Nephron (organoid): ENCODE results near the gene FTCD.

Source experiments
- H3K27ac Mint-ChIP-seq, 3 experiments: 2 replicates each; pipeline ENCODE4 v1.8.0; 2020; ENCODE audit warnings: mixed read lengths in 3 of 3, mild to moderate bottlenecking in 2 of 3, moderate library complexity in 1 of 3
- H3K27me3 Mint-ChIP-seq: 2 replicates; pipeline ENCODE4 v1.8.0; 2021; ENCODE audit warnings: low read depth, mild to moderate bottlenecking, moderate library complexity, mixed read lengths
- H3K36me3 Mint-ChIP-seq: 2 replicates; pipeline ENCODE4 v1.8.0; 2020; ENCODE audit warnings: low read depth, mixed read lengths
- H3K4me1 Mint-ChIP-seq: 2 replicates; pipeline ENCODE4 v1.8.0; 2020; ENCODE audit warnings: mixed read lengths
- H3K4me3 Mint-ChIP-seq, 3 experiments: 2 replicates each; pipeline ENCODE4 v1.8.0; 2020; ENCODE audit warnings: mild to moderate bottlenecking in 3 of 3, mixed read lengths in 3 of 3, moderate library complexity in 2 of 3
- H3K9me3 Mint-ChIP-seq: 2 replicates; pipeline ENCODE4 v1.8.0; 2020; ENCODE audit warnings: mixed read lengths
- CTCF ChIP-seq, 3 experiments: fragments of 200-600 bp; sonication (generic); IDR thresholded peaks; one replicate each; pipeline ENCODE4 v1.5.0; 2021; ENCODE audit warnings: antibody characterized with exemption in 3 of 3; ENCODE audit not compliant: unreplicated experiment in 3 of 3

FTCD gene

GRCh38 chr21:46100020-46100419 is 55.4 kb downstream of the FTCD start:
- no peak for TF ChIP-seq CTCF (IDR thresholded peaks at IDR 0.05; ENCODE audit: unreplicated experiment in 3 of 3)

GRCh38 chr21:46099476-46099875 is 55.9 kb downstream of the FTCD start:
- Mint-ChIP-seq H3K9me3 (peaks cover 40% of the 10 kb centered on the region), H3K4me1 (peaks cover 22% of the 10 kb centered on the region), H3K4me3 (peak overlapping the region; percentile 83 to 88 (median 87)), H3K27ac (no peak overlapping the region), H3K36me3 (peaks cover 47% of the 10 kb centered on the region), H3K27me3 (peaks cover 6% of the 10 kb centered on the region)
- TF ChIP-seq CTCF (IDR thresholded peaks at IDR 0.05; ENCODE audit: unreplicated experiment in 3 of 3): no peak

More at GRCh38 chr21:46100020-46100419, 55.4 kb downstream of the FTCD start:
- H3K36me3 Mint-ChIP-seq: peaks cover 51% of the 10 kb centered on the region
- H3K9me3 Mint-ChIP-seq: peaks cover 45% of the 10 kb centered on the region
- peak overlapping the region; percentile 75 to 83 (median 81) for H3K4me3 Mint-ChIP-seq
- H3K27ac Mint-ChIP-seq: no peak overlapping the region
- peaks cover 19% of the 10 kb centered on the region for H3K4me1 Mint-ChIP-seq
- H3K27me3 Mint-ChIP-seq: peaks cover 6% of the 10 kb centered on the region

DNA sequence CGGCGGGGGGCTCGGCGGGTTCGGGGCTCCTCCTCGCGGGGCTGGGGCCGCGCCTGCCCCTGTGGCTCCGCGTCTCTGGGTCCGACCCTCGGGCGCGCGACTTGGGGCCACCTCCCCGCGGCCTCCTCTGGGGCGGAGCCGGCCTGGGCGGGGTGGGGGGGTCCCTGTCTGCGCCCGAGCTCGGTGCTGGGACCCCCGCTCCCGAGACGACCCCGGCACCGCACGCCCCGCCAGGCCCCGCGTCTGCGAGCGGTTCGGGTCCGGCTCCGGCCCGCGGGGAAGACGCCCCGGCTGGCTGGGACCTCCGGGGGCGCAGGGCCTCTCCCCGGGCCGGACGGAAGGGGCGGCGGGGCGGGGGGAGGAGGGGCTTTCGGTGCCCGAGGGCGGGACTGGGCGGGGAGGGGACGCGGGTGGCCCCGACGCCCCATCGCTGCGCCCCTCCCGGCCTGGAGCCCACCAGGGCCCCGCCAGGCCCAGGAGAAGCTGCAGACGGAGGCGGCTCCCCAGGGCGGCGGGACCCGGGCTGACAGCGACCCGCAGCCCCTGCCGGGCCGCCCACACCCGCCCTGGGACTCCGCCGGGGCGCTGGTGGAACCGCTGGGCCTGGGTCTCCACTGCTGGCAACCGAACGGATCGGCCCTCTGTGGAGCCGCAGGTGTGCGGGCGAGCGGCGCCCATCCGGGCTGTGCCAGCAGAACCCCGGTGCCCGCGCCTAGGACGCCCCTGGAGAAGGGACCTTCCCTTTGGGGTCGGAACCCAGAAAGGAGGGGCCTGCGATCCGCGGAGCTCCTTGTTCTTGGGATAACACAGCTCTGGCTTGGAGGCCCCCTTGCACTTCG is 56.9 kb downstream of the FTCD start:
- Mint-ChIP-seq H3K4me3 (peak overlapping the region; percentile 83 to 88 (median 87)), H3K9me3 (peaks cover 31% of the 10 kb centered on the region), H3K27ac (no peak overlapping the region), H3K27me3 (peaks cover 6% of the 10 kb centered on the region), H3K36me3 (peaks cover 37% of the 10 kb centered on the region), H3K4me1 (peaks cover 25% of the 10 kb centered on the region)
- no peak for TF ChIP-seq CTCF (IDR thresholded peaks at IDR 0.05; ENCODE audit: unreplicated experiment in 3 of 3)

- peak; percentile 31 to 56 (median 32) for TF ChIP-seq CTCF (IDR thresholded peaks at IDR 0.05; ENCODE audit: unreplicated experiment in 3 of 3)
- Mint-ChIP-seq H3K9me3 (peaks cover 21% of the 10 kb centered on the region), H3K4me3 (peak within 1 kb of the TSS; percentile 83 to 88 (median 87)), H3K36me3 (peaks cover 29% of the 10 kb centered on the region), H3K27me3 (peaks cover 10% of the 10 kb centered on the region), H3K27ac (peak within 1 kb of the TSS; percentile 2 to 84 (median 44)), H3K4me1 (peaks cover 29% of the 10 kb centered on the region)
Measured at GRCh38 chr21:46097336-46098293, 57.8 kb downstream of the FTCD start, which contains the start of gene COL6A2. TSS of gene COL6A2 (plus strand) at chr21:46098112.

GRCh38 chr21:46096596-46097335 is 58.6 kb downstream of the FTCD start:
- peaks cover 36% of the 10 kb centered on the region for H3K4me1 Mint-ChIP-seq
- peaks cover 14% of the 10 kb centered on the region for H3K27me3 Mint-ChIP-seq
- TF ChIP-seq CTCF (IDR thresholded peaks at IDR 0.05; ENCODE audit: unreplicated experiment in 3 of 3): no peak
- H3K4me3 Mint-ChIP-seq: peak overlapping the region; percentile 55 to 84 (median 83)
- H3K27ac Mint-ChIP-seq: peak overlapping the region; percentile 44 to 84 (median 47)
- H3K9me3 Mint-ChIP-seq: peaks cover 16% of the 10 kb centered on the region
- peaks cover 20% of the 10 kb centered on the region for H3K36me3 Mint-ChIP-seq
